HG03139 (cell line): ENCODE data around the gene PARN.
"Not testable (repeated sequence)": the region's sequence is repeated elsewhere in the genome, so short reads cannot be mapped to it uniquely, and the experiment has no call there.

Source experiments
- ATAC-seq: cut with Tn5 transposase; IDR thresholded peaks from one replicate; pipeline ENCODE4 v1.9.1; 2021; ENCODE audit not compliant: unreplicated experiment

Gene PARN

DNA sequence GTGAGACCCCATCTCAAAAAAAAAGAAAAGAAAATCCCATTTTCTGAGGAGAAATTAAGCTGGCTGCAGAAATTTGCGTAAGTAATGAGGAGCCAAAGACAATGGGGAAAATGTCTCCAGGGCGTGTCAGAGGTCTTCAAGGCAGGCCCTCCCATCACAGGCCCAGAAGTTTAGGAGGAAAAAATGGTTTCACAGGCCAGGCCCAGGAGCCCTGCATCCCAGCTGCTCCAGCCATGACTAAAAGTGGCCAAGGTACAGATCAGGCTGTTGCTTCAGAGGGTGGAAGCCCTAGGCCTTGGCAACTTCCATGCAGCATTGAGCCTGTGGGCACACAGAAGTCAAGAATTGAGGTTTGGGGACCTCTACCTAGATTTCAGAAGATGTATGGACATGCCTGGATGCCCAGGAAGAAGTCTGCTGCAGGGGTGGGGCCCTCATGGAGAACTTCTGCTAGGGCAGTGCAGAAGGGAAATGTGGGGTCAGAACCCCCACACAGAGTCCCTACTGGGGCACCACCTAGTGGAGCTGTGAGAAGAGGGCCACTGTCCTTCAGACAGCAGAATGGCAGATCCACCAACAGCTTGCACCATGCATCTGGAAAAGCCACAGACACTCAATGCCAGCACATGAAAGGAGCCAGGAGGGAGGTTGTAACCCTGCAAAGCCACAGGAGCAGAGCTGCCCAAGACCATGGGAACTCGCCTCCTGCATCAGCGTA, 55.2 kb downstream of the PARN start:
- ATAC-seq: not testable (repeated sequence)

DNA sequence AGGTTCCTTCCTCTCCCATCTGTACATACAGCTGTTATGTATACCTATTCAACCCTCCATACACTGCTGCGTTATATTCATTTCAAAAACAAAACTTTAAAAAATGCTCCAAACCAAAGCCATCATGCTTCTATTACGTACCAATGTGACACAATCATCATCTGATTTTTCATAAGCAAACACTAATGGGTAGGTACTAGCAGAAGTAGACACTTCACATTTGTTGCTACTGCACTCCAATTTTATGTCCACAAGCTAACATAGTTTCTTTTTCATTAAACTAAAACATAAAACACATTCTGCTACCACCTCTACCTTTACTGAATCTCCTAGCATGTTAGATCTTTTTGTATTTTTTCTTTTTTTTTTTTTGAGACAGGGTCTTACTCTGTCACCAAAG, 57.5 kb downstream of the PARN start:
- ATAC-seq: no peak

DNA sequence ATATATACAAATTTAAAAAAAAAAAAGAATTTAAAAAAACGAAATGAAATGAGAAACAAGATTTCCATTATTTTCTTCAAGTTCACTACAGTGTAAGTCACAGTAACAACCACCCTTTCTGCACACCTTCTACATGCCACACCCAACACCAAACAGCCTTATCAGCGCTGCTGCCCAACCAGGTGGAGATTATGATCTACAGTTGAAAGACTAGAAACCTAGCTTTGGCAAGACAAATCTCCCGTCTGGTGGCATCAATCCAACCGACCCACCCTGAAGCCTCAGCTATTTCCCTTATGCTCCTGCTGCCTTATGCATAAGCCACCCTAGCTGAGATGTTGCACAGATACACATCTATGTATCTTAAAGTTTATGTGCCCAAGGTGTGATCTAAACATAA, 60.8 kb downstream of the PARN start:
- no peak for ATAC-seq

DNA sequence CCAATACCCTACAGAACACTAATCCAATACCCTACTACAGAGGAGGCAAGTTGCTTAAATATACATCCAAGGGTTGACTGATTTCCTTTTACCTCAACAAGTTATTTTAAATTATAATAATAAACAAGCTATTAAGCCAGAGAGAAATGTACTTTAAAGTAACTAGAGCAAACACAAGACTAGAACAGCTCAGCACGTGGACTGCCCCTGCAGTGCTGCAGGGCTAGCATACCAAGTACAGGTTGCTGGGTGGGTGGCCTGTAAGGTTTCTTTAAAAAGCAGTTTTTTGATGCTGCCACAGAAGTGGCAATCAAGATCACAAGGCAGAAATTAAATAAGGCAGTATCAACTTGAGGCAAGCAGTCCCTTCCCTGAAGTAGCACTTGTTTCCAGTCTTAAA, 63.5 kb downstream of the PARN start:
- no peak for ATAC-seq

DNA sequence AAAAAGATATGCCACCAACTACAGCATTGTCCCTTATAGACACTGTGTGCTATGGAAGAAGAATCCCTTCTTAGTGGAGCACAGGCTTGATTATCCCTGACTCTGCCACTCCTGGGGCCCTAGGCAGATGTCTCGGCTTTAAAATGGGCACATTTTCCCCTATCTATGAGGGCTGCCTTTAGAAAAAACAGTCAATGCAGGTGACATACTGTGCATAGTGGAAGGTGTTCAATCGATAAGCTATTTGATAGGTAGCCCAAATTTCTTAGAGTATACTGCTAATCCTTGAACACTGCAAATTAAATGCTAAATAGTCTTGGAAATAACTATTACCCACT, 64.4 kb downstream of the PARN start:
- ATAC-seq: no peak

DNA sequence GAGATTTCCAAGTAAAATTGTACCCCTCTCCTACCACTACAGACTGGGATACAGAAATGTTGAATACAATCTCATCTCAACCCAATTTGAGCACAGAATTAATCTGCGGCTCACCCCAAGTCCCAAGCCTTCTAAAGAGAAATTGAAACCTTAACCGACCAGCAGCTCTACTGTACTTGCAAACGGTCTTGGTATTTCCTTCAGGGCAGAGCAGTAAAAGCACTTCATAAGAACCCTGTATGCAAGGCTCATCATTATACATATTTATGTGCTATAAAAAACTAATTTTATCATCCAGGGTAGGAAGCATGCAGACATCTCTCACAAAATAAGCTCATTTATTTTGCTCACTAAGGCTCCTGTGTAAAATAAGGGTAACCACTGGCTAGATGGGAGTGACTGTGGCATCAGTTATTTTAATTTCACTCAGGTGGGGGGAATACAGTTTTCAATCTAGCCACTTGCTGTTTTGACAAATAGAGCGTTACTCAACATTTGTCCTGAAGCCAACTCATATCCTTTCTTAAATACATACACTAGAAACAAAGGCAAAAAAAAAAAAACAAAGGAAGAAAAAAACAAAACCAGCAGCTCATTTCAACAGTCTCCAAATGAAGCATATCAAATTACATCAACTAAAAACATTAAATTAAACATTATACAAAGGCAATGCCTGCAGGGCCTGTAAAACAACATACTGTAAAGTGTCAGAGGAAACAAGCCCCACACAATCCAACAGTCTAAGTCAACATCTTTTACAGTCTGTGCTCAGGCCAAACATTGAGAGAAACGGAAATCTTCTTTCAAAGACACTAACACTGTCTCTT, 65.0 kb downstream of the PARN start:
- ATAC-seq: no peak

DNA sequence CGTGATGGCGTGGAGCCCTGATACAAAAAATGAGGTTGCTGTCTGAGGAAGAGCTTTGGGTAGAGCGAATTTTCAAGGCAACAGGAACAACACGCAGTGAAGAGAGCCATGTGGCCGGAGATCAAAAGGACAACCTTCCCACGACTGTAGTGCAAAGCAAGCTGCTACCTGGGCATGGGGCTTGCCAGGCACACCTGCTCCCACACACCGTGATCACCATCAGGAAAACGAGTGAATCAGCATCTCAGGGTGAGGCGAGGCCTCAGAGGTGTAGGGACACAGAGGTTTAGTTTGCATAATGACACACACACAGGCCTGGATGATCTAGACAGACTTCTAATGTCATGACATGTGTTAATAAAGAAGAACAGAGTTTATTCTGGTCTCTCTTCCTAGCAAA, 65.7 kb downstream of the PARN start:
- no peak for ATAC-seq

DNA sequence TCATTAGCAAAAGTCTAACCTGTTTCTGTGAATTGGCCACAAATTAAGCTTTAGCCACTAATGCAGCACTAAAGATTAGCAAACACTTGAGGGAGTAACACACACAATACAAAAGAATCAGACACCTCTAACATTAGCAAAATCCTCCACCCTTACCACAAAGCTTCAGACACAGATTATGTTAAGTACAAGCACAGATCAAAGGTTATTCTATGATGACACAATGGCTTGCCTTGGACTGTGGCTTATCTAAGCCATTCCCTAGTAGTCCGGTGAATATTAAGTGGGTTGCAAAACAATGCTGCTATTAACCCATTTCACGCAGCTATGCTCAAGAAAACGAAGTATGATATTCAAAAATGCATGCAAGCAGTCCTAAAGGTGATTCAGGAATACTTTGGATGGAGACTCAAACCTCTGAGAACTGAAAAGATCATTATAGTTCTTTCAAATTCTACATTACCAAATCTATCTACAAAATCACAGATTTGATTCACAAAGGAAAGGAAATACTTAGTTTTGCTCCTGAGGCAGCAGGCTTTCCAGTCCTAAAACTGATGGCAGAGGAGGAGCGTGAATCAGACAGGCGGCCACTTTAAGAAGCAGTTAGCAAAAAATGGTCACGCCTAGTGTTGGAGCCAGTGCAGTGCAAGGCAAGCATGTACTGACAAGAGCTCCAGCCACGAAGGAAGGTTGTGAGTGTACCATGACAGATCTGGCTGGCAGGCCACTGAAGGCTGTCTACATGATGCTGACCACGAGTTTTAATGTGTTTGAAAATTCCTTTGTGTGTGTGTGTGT, 67.2 kb downstream of the PARN start:
- ATAC-seq: no peak

DNA sequence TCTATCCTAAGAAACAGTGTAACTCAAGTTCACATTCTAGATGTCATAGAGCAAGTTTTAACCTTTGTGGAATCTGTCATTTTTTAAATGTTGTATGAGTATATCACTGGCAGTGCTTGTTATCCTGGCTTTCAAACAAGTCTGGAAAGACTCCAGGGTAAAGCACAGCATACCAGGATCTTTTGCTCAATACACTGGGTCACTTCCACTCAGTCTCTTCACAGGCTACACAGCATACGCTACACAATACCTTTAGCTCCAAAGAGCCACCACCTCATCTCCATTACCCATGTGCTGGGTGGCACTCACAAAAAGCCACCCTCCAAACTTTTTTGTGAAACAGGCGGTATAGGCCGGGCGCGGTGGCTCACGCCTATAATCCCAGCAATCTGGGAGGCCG, 69.5 kb downstream of the PARN start:
- no peak for ATAC-seq

DNA sequence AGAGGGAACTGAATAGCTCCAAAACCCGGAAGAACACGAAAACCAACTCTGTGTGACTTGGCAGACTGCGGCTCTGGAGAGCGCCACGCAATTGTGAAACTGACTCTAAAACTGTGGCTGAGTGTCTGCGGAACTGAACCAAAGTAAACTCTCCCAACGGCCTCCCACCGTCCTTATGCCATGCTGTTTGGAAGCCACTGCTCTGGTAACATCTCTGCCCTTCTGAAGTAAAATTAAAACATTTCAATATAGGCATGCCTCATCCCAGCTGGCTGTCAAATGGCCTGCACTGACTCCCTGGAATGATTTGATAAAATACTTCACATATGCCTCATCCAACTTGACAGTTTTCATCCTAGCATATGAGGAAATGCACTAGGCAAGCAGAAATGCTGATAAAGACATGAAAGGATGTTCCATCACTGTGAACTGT, 70.2 kb downstream of the PARN start:
- ATAC-seq: no peak

DNA sequence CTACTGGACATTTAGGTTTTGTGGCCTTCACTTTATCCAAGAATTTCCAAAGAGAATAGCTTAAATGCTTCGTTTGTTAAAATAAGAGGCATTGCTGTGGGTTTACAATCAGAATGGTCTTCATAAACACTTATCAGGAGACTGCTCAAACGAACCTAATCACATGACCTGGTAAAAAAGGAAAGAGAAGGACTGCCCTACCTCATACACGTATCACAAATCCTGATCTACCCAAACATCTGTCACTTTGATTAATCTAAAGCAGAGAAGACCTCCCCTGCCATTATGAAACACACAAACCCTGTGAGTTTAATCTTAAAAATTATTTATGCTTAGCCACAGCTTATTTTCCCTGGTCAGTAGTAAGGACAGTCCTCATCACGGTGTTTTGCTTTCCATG, 76.6 kb downstream of the PARN start:
- no peak for ATAC-seq

DNA sequence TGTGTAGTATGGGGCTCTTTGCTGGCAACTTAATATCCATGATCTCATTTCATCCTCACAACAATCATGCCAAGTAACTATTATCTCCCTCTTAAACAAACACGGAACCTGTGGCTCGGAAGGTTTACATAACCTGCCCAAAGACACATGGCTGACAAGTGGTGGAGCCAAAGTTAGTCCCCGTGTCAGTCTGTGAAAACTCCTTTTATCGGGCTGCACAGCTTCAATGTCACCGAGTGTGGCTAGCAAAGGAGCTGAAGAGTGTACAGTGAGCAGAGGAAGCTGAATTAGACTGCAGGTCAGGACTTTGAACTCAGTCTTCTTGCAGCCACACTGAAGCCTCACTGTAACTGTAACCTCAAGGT, 80.3 kb downstream of the PARN start:
- no peak for ATAC-seq

DNA sequence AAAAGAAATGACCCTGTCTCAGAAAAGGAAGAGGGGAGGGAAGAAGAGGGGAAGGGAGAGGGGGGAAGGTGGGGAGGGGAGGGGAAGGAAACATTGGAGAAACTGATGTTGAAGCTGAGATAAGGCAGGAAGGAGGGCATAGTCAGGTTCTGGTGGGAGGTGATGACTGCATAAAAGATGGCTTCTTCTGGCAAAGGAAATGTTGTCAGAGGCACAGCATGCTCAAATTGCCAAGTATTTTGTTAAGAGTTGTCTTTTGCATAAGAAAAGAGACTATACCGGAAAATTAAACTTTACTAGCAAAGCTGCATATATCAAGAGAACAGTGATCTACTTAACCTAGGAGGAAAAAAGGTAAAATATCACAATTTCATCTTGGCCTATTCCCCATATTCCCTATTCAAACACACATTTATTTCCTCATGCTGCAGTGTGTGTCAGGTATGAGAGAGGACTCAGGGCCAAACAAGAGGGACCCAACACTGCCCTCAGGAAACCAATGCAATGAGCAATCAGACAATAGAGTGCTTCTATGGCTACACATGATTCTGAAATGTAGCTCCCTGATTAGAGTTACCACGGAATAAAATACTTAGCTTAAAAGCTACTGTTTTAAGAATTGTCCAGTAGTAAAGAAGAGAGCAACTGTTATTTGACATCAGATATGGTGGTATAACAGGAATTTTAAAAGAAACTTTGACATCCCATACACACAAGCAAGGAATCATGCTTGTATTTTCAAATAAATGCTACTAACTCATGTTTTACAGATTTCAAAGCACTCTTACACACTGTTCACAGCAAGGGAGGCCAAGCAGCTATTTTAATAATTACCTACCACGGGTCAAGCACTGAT, 80.9 kb downstream of the PARN start:
- no peak for ATAC-seq

DNA sequence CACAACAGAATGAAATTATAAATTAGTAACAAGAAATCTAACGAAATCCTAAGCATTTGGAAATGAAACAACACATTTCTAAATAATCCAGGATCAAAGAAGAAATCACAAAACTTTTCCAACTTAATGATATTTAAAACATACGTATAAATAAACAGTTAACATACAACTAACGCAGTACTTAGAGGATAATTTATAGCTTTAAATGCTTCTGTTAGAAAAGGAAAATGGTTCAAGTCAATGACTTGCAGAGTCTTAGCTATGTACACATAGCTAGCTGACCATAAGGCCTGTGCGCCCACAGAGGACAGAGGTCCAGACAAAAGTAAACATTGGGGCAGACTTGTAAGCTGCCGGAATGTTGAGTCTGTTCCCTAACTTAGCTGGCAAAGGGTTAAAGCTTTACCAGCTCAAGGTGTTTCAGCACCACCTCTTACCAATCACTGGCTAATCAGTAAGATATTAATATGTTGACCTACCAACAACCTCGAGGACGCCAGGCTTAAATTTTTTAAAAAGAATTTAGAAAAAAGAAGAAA, 84.6 kb downstream of the PARN start:
- no peak for ATAC-seq

DNA sequence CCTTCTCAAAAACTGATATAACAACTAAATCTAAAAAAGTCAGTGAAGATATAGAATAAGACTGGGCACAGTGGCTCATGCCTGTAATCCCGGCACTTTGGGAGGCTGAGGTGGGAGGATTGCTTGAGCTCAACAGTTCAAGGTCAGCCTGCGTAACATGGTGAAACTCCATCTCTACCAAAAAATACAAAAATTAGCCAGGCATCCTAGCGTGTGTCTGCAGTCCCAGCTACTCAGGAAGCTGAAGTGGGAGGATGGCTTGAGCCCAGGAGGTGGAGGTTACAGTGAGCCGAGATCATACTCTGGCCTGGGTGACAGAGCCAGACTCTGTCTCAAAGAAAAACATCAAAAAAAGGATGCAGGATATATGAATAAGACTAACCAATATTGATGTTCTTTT, 85.2 kb downstream of the PARN start:
- ATAC-seq: not testable (repeated sequence)

DNA sequence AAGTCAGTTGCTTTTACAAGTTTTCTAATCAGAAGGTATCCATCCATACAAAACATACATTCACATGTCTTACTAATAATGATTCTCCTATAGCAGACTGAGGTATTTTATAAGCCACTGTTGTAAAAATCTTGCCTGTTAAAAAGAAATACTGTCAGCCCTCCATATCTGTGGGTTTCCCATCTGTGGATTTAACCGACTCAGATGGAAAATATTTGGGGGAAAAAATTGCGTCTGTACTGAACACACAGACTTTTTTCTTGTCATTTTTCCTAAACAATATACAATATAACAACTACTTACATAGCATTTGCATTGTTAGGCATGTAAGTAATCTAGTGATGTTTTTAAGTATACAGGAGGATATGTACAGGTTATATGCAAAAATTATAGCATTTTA, 90.4 kb downstream of the PARN start:
- ATAC-seq: no peak

DNA sequence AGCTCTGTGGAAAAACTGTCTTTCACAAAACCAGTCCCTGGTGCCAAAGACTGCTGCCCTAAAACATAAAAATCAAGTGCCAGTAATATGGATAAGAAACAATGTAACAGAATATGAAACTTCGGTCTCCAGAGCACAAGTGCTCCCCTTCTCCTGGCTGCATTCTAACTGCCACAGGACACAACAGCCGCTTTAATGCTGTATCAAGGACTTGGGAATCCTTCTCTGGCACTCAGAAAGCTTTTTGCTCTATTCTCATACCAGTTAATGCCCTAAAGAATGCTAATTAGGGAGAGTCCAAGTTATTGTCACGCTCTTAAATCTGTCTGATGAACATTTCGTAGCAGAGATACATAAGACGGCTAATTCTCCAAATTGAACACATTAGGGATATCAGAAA, 90.9 kb downstream of the PARN start:
- no peak for ATAC-seq

DNA sequence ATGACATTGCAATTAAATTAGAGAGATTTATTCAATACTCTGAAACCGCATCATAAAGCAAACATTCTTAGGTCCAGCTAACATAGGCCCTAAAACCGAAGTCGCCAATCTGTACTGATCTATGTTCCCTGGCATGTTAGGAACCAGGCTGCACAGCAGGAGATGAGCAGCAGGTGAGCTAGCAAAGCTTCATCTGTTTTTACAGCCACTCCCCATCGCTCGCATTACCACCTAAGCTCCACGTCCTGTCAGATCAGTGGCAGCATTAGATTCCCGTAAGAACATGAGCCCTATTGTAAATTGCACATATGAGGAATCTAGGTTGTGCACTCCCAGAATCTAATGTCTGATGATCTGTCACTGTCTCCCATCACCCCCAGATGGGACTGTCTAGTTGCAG, 91.5 kb downstream of the PARN start:
- no peak for ATAC-seq

DNA sequence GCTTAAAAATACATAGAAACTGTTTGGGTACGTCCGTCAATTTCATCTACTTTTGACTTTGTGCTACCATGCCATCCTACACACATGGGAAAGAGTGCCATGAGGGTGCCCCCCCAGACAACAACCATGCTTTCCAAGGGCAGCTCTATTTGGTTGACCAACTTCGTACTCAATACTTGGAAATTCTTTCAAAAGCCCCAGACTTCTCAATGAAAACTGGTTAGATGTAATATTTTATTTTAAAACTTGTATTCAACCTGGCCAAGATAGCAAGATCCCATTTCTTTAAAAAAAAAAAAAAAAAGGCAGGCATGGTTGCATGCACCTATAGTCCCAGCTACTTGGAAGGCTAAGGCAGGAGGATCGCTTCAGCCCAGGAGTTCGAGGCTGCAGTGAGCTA, 98.4 kb downstream of the PARN start:
- ATAC-seq: no peak

DNA sequence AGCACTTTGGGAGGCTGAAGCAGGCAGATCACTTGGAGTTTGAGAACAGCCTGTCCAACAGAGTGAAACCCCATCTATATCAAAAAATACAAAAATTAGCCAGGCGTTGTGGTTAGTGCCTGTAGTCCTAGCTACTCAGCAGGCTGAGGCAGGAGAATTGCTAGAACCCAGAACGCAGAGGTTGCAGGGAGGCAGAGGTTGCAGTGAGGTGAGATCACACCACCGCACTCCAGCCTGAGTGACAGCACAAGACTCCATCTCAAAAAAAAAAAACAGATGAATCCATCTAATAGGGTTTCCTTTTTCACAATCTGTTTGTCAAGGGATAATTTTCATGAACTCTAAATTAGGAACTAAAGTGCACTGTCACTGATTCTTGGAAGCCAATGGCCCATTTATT, 99.0 kb downstream of the PARN start:
- ATAC-seq: no peak

DNA sequence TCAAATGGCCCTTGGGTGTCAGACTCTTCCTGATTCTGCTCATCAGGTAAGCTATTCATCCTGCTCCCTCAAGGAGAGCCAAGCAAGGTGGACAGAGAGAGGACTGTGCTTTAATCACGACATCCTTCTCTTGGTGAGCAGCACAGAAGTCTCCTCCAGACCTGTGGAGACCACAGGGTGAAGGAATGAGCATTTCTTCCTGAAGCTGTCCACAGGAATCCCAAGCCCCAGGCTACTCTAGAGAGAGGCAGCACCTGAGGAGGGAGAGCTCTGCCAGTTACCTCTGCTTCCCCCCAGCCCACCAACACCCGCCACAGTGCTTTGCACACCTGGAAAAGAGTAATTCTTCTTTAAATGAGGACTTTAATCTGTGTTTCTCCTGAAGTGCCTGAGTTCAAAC, 100.0 kb downstream of the PARN start:
- no peak for ATAC-seq
